Measurements from ENCODE around the gene SYCP2. TPM values are rescaled to one million over a fixed set of nuclear protein-coding genes. Genes with fewer than 3 reads are reported as not detected.

SYCP2 gene
- total and polyA plus RNA-seq, 2 donors from 2014 or later: 2.1 to 3.0 TPM

DNA sequence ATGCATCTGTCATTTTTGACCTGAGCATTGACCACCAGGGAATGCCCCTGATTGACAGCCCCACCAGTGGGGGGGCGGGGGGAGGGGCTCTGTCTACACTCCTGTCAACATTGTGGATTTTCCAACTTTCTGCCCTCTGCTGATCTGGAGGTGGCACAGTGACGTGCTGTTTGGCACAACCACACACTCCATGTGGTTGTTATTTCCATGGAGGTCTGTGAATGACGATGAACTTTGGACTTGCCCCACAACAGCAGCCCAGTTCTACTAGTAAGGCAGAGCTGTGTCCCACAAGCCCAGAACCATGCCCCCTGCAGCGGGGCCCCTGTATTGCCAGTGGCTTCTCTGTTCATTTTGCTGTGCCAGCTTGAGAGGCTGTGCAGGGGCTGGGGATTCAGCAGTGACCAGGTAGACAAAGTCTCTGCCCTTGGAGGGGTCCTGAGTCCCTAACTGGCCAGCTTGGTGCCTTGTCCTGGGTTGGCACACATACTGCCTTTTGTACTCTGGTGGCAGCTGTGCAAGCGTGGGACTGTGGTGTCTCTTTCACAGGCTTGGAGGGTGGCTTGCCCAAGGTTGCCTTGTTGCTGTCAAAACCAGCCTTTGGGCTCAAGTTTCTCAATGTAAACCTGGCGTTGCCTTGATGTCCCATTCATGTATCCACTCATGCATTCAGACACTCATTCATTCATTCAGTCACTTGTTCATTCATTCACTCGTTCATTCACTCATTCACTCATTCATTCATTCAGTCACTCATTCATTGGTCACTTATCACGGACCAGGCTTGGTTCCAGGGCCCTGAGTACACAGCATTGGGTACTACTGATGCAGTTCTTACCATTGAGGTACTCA is 108.5 kb downstream of the SYCP2 start:
- FAIRE-seq: no peak
- Histone ChIP-seq H3K36me3 (ENCODE audit: control insufficient read depth in 2 of 3, insufficient read depth in 3 of 3, low read length in 3 of 3) (no peaks in the 10 kb centered on the region), H3K9me3 (ENCODE audit: control insufficient read depth in 2 of 3, insufficient read depth in 1 of 3, low read length in 3 of 3) (no peaks in the 10 kb centered on the region), H3K27me3 (ENCODE audit: control insufficient read depth, insufficient read depth, low read length) (no peaks in the 10 kb centered on the region), H3K4me1 (ENCODE audit: control insufficient read depth in 2 of 3, insufficient read depth in 2 of 3, low read depth in 1 of 3, low read length in 3 of 3) (no peaks in the 10 kb centered on the region), H3K4me3 (ENCODE audit: low read length in 3 of 3) (no peak overlapping the region), H3K27ac (ENCODE audit: low read depth in 2 of 2, low read length in 2 of 2) (no peak overlapping the region), H3K9ac (ENCODE audit: low read length in 3 of 3) (no peak overlapping the region)
- peak in 1 of 5 donors; percentile 38 for DNase-seq
- intact Hi-C loops (cut with DNase I): no loop called here
- TF ChIP-seq, protein P1, sequence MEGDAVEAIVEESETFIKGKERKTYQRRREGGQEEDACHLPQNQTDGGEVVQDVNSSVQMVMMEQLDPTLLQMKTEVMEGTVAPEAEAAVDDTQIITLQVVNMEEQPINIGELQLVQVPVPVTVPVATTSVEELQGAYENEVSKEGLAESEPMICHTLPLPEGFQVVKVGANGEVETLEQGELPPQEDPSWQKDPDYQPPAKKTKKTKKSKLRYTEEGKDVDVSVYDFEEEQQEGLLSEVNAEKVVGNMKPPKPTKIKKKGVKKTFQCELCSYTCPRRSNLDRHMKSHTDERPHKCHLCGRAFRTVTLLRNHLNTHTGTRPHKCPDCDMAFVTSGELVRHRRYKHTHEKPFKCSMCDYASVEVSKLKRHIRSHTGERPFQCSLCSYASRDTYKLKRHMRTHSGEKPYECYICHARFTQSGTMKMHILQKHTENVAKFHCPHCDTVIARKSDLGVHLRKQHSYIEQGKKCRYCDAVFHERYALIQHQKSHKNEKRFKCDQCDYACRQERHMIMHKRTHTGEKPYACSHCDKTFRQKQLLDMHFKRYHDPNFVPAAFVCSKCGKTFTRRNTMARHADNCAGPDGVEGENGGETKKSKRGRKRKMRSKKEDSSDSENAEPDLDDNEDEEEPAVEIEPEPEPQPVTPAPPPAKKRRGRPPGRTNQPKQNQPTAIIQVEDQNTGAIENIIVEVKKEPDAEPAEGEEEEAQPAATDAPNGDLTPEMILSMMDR (IDR thresholded peaks at IDR 0.05; ENCODE audit: borderline replicate concordance, extremely low read depth, insufficient read depth): no peak

DNA sequence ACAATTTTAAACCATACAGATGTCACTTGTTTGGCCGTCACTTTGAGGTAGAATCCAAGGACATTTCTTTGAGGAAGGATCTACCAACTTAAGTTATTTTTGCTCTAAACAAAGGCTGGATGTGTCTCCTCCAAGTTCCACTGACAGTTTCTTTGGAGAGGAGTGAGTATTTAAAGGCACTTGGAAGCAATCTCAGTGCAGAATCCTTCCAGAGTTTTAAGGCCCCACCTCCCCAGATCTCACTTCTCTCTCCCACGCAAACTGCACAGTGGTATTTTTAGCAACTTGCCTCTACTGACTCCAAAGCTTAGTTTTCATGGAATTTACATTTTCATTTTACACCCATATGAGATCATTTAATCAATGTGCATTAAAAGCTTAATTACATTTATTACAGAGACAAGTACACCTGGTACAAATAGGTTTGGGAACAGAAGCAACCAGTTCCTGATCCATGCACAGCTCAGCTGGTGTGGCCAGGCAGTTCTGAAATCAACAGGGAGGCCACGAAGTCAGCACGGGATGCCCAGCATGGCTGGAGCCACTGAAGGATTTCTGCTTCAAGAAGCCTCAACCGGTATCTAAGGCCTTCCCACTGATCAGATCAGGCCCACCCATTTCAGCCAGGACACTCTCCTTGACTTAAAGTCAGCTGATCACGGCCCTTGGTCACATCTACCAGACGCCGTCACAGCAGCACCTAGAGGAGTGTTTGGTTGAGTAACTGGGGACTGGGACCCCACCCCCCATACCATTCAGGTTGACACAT is 109.8 kb downstream of the SYCP2 start:
- Histone ChIP-seq H3K36me3 (ENCODE audit: control insufficient read depth in 2 of 3, insufficient read depth in 3 of 3, low read length in 3 of 3) (no peaks in the 10 kb centered on the region), H3K27ac (ENCODE audit: low read depth in 2 of 2, low read length in 2 of 2) (no peak overlapping the region), H3K9me3 (ENCODE audit: control insufficient read depth in 2 of 3, insufficient read depth in 1 of 3, low read length in 3 of 3) (no peaks in the 10 kb centered on the region), H3K4me3 (ENCODE audit: low read length in 3 of 3) (no peak overlapping the region), H3K4me1 (ENCODE audit: control insufficient read depth in 2 of 3, insufficient read depth in 2 of 3, low read depth in 1 of 3, low read length in 3 of 3) (no peaks in the 10 kb centered on the region), H3K27me3 (ENCODE audit: control insufficient read depth, insufficient read depth, low read length) (no peaks in the 10 kb centered on the region), H3K9ac (ENCODE audit: low read length in 3 of 3) (peak overlapping the region in 1 of 3 donors; percentile 34)
- intact Hi-C loops (cut with DNase I): no loop called here
- TF ChIP-seq, protein P1 (IDR thresholded peaks at IDR 0.05; ENCODE audit: borderline replicate concordance, extremely low read depth, insufficient read depth): no peak
- DNase-seq (peak in 2 of 5 donors; percentile 18 to 56), FAIRE-seq (no peak)

DNA sequence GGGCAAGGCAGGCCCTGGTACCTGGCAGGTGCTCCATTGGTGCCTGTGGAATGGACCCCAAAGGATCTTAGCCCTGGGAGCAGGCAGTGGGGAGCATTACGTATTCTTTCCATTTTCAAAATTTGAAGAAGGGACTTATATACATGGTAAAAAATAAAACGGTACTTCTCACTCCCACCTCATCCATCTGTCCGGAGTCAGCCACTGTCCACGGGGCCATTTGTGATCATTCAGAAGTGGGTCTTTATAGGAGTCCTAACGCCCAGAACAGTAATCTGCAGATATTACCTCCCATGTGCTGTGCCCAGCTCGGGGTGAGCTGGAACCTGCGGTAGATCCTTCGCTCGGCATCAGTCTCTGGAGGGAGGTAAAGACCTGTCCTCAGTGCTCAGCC is 110.4 kb downstream of the SYCP2 start:
- no peaks in the 10 kb centered on the region for H3K27me3 ChIP-seq (ENCODE audit: control insufficient read depth, insufficient read depth, low read length)
- no peak for DNase-seq
- H3K36me3 ChIP-seq (ENCODE audit: control insufficient read depth in 2 of 3, insufficient read depth in 3 of 3, low read length in 3 of 3): no peaks in the 10 kb centered on the region
- intact Hi-C loops (cut with DNase I): no loop called here
- H3K27ac ChIP-seq (ENCODE audit: low read depth in 2 of 2, low read length in 2 of 2): no peak overlapping the region
- TF ChIP-seq, protein P1 (IDR thresholded peaks at IDR 0.05; ENCODE audit: borderline replicate concordance, extremely low read depth, insufficient read depth): no peak
- H3K4me1 ChIP-seq (ENCODE audit: control insufficient read depth in 2 of 3, insufficient read depth in 2 of 3, low read depth in 1 of 3, low read length in 3 of 3): no peaks in the 10 kb centered on the region
- no peaks in the 10 kb centered on the region for H3K9me3 ChIP-seq (ENCODE audit: control insufficient read depth in 2 of 3, insufficient read depth in 1 of 3, low read length in 3 of 3)
- H3K9ac ChIP-seq (ENCODE audit: low read length in 3 of 3): peak overlapping the region in 1 of 3 donors; percentile 34
- FAIRE-seq: no peak
- no peak overlapping the region for H3K4me3 ChIP-seq (ENCODE audit: low read length in 3 of 3)
